M059J (cell line): Measurements from ENCODE around the gene ATP6V1A. TPM values are rescaled to one million over a fixed set of nuclear protein-coding genes. Genes with fewer than 3 reads are reported as not detected.

Experiments
- DNase-seq: peaks from one replicate; pipeline ENCODE4 v3.0.0-alpha.2; 2012; ENCODE audit warnings: low read depth
- total RNA-seq: library from RNA; depleted of rRNA; stranded (reverse); fragments of >200 nt; shearing (Covaris generic); gene quantifications from 2 replicates; pipeline ENCODE4 v1.2.3, GENCODE V29; 2014

ATP6V1A gene
- total RNA-seq, 1 experiment from 2014 or later: 115 TPM

- peak; percentile 45 for DNase-seq
Observed at GRCh38 chr3:113747283-113748046, 630 bp downstream of the ATP6V1A start.

GRCh38 chr3:113751141-113751540 is 4.3 kb downstream of the ATP6V1A start:
- DNase-seq: no peak

- DNase-seq: no peak
Observed at GRCh38 chr3:113753376-113753985, 6.6 kb downstream of the ATP6V1A start.

- no peak for DNase-seq
Observed at GRCh38 chr3:113754494-113755159, 7.8 kb downstream of the ATP6V1A start.

GRCh38 chr3:113758389-113759024 is 11.7 kb downstream of the ATP6V1A start:
- peak; percentile 90 for DNase-seq

- DNase-seq: no peak
Observed at GRCh38 chr3:113764698-113765097, 17.9 kb downstream of the ATP6V1A start.

GRCh38 chr3:113769551-113769950 is 22.7 kb downstream of the ATP6V1A start:
- DNase-seq: peak; percentile 72

- no peak for DNase-seq
Observed at GRCh38 chr3:113771993-113772392, 25.2 kb downstream of the ATP6V1A start.

- DNase-seq: peak; percentile 50
Observed at GRCh38 chr3:113773381-113773780, 26.5 kb downstream of the ATP6V1A start.

GRCh38 chr3:113775516-113775915 is 28.7 kb downstream of the ATP6V1A start:
- no peak for DNase-seq

GRCh38 chr3:113776564-113776963 is 29.7 kb downstream of the ATP6V1A start:
- DNase-seq: no peak

- peak; percentile 96 for DNase-seq
Observed at GRCh38 chr3:113783463-113783862, 36.6 kb downstream of the ATP6V1A start.

GRCh38 chr3:113783980-113784379 is 37.1 kb downstream of the ATP6V1A start:
- DNase-seq: peak; percentile 47

GRCh38 chr3:113791381-113791780 is 44.5 kb downstream of the ATP6V1A start:
- DNase-seq: no peak

- no peak for DNase-seq
Observed at GRCh38 chr3:113794526-113794925, 47.7 kb downstream of the ATP6V1A start.

- DNase-seq: no peak
Observed at GRCh38 chr3:113795693-113796092, 48.9 kb downstream of the ATP6V1A start.

- DNase-seq: no peak
Observed at GRCh38 chr3:113802795-113803455, 56.1 kb downstream of the ATP6V1A start.

GRCh38 chr3:113804661-113805060 is 57.8 kb downstream of the ATP6V1A start:
- no peak for DNase-seq

- DNase-seq: no peak
Observed at GRCh38 chr3:113805249-113805648, 58.4 kb downstream of the ATP6V1A start.

- no peak for DNase-seq
Observed at GRCh38 chr3:113812854-113813253, 66.0 kb downstream of the ATP6V1A start.

- DNase-seq: no peak
Observed at GRCh38 chr3:113819866-113820265, 73.0 kb downstream of the ATP6V1A start.

- peak; percentile 55 for DNase-seq
Observed at GRCh38 chr3:113825090-113825489, 78.3 kb downstream of the ATP6V1A start.
